Right lobe of liver (tissue), 4 donors: ENCODE results near the gene KIRREL3.

Experiments
- POLR2A ChIP-seq: fragments of 450-650 bp; IDR thresholded peaks from one replicate; pipeline ENCODE4 v1.6.1; 2017; ENCODE audit warnings: antibody characterized with exemption, mild to moderate bottlenecking
- TF ChIP-seq, protein P1 (sequence below), 4 donors: fragments of 200-600 bp in 3 of 4; fragments of 450-650 bp in 1 of 4; IDR thresholded peaks; one replicate each; pipeline versions ENCODE4 v1.5.1 to v1.8.0; 2016 to 2022; ENCODE audit warnings: antibody characterized with exemption in 4 of 4, mild to moderate bottlenecking in 2 of 4
- donor health status: DM: no; HTN: no; CAD: no.
- donor health status: DM: no; HTN: no; CAD: no.
- donor health status: DM: no; HTN: yes; CAD: no.

DNA sequence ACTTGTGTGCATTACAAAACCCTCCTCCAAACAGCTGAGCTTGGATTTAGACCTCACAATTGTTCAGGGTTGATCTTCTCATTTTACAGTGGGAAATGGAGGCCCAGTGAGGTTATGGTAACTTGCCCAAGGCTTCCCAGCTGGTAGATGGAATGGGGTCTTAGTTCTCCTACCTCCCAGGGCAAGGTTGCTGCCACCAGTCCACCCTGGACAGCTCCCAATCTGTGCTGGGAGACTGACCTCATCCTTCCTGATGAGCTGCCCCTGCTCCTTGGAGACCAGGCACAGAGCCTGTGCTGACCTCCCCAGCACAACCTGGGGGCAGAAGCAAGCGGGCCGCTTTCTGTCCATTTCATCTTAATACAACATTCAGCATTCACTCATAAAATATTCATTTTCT is 454.4 kb downstream of the KIRREL3 start:
- no peak for TF ChIP-seq POLR2A
- TF ChIP-seq, protein P1, sequence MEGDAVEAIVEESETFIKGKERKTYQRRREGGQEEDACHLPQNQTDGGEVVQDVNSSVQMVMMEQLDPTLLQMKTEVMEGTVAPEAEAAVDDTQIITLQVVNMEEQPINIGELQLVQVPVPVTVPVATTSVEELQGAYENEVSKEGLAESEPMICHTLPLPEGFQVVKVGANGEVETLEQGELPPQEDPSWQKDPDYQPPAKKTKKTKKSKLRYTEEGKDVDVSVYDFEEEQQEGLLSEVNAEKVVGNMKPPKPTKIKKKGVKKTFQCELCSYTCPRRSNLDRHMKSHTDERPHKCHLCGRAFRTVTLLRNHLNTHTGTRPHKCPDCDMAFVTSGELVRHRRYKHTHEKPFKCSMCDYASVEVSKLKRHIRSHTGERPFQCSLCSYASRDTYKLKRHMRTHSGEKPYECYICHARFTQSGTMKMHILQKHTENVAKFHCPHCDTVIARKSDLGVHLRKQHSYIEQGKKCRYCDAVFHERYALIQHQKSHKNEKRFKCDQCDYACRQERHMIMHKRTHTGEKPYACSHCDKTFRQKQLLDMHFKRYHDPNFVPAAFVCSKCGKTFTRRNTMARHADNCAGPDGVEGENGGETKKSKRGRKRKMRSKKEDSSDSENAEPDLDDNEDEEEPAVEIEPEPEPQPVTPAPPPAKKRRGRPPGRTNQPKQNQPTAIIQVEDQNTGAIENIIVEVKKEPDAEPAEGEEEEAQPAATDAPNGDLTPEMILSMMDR (IDR thresholded peaks at IDR 0.05), result no peak
